Inferior parietal cortex (tissue), 1 donor: ENCODE data around the gene OVCH1.
A peak's percentile ranks its signal among the peaks of the same experiment; 100 is the strongest.
"Not testable (repeated sequence)": the region's sequence is repeated elsewhere in the genome, so short reads cannot be mapped to it uniquely, and the experiment has no call there.

Experiments
- DNase-seq: peaks from one replicate; pipeline ENCODE4 v3.0.0-alpha.2; 2016; ENCODE audit errors: extremely low spot score

Gene OVCH1

DNA sequence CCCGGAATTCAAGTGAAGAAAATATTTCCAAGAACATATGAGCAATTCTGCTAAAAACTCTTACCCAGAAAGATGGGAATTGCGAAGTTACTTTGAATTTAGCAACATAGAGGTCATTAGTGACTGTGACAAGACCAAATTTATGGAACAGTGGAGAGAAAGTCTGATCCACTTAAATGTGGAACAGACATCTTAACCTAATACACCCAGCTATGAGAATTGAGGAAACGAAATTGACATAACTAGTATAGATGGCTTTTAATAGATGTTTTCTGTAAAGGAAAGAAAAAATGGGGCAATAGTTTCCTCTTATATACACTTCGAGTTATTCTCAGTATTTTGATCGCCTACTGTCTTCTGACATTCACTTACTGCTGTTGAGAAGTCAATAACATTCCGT lies 4.6 kb downstream of the OVCH1 start:
- DNase-seq, result no peak

DNA sequence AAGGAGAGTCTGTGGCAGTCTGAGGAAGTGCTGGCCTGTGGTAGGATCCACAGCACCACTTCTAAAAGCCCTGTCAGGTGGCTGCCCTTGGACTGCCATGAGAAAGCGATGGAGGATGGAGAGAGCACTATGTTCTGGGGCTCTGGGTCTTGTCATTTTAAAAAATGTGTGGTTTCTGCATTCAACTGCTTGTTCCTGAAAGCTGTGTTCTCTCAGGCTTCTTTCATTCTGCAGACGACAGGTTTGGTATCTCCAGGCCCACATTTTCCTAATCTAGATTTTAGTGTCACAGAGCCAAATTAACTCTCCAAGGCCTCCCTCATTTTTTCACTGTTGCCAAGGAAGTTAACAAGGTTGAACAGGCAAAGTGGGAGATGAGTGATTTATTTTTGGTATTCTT lies 10.5 kb downstream of the OVCH1 start:
- DNase-seq, result no peak

DNA sequence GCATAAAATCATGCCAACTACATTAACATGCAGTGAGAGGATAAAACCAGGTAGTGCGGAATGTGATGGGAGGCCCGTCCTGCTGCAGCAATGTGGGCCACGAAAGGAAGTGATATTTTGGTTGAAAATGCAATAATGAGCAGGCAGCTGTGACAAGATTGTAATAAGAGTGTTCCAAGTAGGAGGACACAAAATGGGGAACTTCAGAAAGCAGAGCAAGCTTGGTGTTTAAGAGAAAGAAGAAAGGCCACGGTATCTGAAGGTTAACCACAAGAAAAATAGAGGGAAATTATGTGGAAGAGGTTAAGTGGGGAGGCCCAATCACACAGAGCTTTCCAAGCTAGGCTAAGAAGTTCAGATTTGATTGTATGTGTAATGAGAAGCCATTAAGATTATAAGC lies 34.3 kb downstream of the OVCH1 start:
- no peak for DNase-seq

DNA sequence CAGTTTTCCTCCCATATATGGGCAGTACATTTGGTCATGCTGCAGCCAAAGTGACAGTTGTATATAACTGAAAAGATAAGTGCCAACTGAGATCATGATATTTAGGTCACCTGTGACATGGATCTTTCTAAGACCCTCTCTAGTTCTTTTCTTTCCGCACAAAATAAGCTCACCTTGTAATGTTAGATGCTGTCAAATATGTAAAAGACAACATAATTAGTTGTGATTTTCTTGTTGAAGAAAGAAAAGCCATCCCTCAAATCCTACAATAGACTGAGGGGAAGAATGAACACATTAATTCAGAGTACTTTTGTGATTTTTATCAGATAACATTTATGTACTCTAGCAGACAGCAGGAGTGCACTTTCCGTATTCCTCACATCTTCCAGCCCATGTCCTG lies 37.4 kb downstream of the OVCH1 start:
- no peak for DNase-seq

GRCh38 chr12:29455087-29455486 lies 42.4 kb downstream of the OVCH1 start:
- DNase-seq, result peak; percentile 91

GRCh38 chr12:29451888-29452287 lies 45.6 kb downstream of the OVCH1 start:
- no peak for DNase-seq

- DNase-seq, result no peak
These were observed 49.3 kb downstream of the OVCH1 start for GRCh38 chr12:29448157-29448556.

DNA sequence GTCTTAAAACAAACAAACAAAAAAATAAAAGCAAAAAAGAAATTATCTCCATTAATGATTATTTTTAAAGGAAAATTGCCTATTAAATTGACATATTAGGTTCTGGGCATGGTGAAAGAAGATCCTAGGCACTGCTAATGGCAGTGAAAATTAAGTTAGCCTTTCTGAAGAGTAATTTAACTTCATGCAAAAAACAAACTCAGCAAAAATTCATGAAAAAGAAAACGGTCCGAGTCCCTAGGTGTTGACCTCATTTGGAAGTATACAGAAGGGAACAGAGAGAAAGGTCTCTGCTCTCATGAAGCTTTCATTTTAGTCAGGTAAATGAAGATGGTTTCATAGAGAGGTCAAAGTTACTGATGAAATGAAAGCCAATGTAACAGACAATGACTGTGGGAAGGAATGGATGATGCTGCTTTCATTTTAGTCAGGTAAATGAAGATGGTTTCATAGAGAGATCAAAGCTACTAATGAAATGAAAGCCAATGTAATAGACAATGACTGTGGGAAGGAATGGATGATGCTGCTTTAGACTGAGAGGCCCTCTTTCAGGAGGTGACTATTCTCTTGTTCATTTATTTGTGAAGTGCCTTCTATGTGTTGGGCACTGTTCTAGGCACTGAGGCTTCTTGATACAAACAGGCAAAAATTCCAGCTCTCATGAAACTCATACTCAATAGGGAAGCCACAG lies 50.1 kb downstream of the OVCH1 start:
- no peak for DNase-seq

- DNase-seq, result no peak
These were observed 58.0 kb downstream of the OVCH1 start for GRCh38 chr12:29439506-29439905.

- no peak for DNase-seq
These were observed 58.6 kb downstream of the OVCH1 start for GRCh38 chr12:29438752-29439408.

- DNase-seq, result no peak
These were observed 59.9 kb downstream of the OVCH1 start for GRCh38 chr12:29437575-29437974.

DNA sequence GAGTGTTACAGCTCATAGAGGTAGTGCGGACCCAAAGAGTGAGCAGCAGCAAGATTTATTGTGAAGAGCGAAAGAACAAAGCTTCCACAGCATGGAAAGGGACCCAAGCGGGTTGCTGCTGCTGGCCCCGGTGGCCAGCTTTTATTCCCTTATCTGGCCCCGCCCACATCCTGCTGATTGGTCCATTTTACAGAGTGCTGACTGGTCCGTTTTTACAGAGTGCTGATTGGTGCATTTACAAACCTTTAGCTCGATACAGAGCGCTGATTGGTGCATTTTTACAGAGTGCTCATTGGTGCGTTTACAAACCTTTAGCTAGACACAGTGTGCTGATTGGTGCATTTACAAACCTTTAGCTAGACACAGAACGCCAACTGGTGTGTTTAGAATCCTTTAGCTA lies 60.7 kb downstream of the OVCH1 start:
- not testable (repeated sequence) for DNase-seq

DNA sequence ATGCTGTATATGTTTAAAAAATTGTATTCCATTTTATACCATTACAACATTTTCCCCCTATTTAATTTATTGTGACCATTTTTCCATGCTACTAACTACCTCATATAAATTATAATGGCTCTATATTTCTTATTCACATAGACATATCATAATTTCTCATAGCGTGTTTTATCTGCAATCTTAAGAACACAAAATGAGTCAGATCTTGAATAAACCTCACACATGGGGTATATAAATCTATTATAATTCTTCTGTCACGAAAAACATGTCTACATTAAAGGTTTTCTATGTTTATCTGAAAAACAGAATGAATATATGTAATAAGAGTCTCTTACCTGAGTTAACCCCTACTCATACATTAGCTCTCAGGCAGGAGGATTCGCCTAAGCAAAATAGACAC lies 66.0 kb downstream of the OVCH1 start:
- no peak for DNase-seq

DNA sequence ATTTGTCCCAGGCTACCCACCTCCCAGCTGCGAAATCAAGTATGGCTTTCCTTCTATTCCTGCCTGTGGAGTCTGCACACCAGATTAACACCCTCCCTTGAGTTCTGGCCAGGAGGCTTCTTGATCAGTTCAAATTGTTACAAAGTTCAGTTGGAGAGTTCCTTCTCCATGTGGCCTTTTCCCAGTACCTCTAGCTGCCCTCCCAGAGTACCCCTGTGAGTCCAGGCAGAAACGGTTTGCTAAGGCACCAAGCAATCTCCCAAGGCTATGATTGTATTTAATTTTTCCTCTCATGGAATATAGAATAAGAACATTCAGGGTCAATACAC lies 66.8 kb downstream of the OVCH1 start:
- DNase-seq, result no peak

DNA sequence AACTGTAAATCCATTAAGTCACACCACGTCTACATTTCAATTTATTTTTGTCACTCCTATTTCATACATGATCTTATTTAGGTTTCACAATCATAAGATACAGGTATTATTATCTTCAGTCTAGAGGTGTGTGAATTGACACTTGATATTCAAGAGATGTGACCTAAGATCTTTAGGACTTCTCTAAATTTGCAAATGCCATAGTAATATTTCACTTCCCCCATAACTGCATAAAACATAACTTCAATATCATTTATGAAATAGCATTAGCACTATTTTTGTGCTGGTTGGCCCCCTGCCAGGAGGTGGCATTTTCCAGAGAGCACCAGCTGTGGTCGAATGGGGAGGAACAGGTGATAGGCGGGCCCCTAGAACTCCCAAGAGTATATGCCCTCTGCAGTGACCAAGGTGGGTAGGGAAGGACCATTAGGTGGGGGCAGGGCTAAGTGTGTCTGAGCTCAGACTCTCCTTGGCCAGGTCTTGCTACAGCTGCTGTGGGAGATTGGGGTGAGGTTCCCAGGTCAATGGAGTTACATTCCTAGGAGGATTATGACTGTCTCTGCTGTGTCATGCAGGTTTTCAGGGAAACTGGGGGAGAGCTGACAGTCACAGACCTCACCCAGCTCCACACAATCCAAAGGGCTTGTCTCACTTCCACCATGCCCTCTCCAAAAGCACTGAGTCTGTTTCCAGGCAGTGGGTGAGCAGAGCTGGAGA lies 67.3 kb downstream of the OVCH1 start:
- DNase-seq, result no peak

DNA sequence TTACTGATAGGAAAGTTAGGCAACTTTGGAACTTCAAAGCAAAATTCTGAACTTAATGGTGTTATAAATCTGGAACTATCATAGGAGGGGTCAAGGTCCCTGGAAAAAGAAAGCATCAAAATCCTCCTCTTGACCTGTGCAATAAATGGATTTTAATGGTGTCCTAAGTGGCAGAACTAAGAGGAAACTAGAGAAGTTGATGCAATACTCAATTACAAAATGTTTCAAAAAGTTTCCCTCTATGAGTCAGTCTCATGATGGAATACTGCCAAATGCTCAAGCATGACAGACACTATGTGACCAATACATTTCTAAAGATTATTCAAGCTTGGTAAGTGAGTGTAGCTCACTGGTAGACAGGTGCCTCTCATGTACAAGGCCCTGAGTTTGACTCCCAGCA lies 68.9 kb downstream of the OVCH1 start:
- DNase-seq, result no peak

GRCh38 chr12:29427964-29428363 lies 69.5 kb downstream of the OVCH1 start:
- DNase-seq, result peak; percentile 7

DNA sequence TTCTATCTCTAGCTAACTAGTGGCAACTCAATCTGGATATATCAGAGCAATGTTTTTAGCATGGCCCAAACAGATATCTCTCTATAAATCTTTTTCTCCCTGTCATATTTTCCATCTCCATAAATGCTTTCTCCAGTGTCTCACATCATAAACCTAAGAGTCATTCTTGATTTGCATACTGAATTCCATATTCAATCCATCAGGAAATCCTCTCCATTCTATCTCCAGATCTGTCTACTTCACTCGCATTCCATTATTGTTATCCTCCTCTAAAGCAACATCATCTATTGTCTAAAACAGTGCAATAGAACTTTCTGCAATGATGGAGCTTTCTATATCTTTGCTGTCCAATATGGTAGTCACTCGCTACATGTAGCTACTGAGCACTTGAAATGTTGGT lies 71.0 kb downstream of the OVCH1 start:
- DNase-seq, result no peak

- DNase-seq, result no peak
These were observed 71.8 kb downstream of the OVCH1 start for GRCh38 chr12:29425722-29426121.

DNA sequence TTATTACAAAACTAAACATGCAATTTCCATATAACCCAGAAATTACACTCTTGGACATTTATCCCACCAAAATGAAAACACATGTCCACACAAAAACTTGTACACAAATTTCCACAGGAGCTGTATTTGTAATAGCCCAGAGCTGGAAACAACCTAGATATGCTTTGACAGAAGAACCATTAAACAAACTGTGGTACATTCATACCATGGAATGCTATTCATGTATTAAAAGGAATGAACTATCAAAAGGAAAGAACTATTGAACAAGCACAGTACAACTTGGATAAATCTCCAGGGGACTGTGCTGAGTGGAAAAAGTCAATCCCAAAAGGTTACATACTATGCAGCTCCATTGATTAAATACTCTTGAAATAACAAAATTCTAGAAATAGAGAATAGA lies 80.7 kb downstream of the OVCH1 start:
- DNase-seq, result no peak

DNA sequence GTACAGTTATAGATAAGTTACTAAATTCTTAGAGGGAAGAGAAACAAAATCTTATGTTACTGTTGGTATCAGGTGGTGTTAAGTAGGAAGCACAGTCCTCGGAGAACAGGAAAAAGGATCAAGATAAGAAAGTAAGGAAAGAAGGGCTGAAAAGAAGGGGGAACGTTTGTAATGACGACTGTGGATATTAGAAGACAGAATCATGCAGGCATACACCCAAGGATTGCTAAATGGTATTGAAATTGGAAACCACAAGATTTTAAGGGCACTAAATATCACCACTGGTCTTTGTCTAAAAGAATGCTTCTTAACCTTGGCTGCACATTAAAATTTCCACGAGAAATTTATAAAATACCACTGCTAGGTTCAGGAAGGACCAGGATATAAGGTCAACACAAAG lies 82.4 kb downstream of the OVCH1 start:
- DNase-seq, result no peak

- no peak for DNase-seq
These were observed 83.1 kb downstream of the OVCH1 start for GRCh38 chr12:29414368-29414767.

DNA sequence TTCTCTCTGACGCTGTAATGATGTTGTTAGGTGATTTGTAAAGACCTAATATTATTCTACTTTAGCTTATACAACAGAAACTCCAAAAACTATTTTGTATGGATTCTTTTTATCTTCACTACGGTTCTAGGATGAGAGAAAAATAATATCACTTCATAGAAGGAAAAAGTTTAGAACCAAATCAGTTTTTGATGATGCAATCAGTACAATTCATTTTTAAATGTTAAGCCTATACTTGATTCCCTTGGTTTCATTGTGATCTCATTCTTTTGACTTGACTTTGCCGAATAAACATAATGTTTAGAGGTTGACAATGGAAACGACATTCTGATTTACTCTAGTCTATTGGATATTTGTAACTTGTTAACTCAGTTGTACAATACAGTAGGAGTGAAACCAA lies 91.9 kb downstream of the OVCH1 start:
- no peak for DNase-seq
